ENCODE data around the gene WBP11. TPM values are rescaled to one million over a fixed set of nuclear protein-coding genes. Genes with fewer than 3 reads are reported as not detected.

WBP11 gene
- total and polyA plus RNA-seq, 2 of the 13 experiments (the other 11 are each of a cell fraction or from before 2014, with no cell fraction given) = 7.6 to 31.0 TPM

GRCh38 chr12:14770496-14771461 lies 32.5 kb downstream of the WBP11 start (continued):
- TF ChIP-seq ZNF431 (CRISPR knock-in tag; IDR thresholded peaks at IDR 0.05; ENCODE audit: borderline replicate concordance, low read depth) (0 out of 2 replicates have a peak, but pooled peaks have one; percentile 21), ZNF430 (CRISPR knock-in tag; IDR thresholded peaks at IDR 0.05) (peak; percentile 91), THAP11 (CRISPR knock-in tag; IDR thresholded peaks at IDR 0.05) (peak; percentile 73), ZNF263 (CRISPR knock-in tag; IDR thresholded peaks at IDR 0.05) (no peak), HMG20B (CRISPR knock-in tag; conservative IDR thresholded peaks at IDR 0.05) (no peak), ZNF496 (CRISPR knock-in tag; IDR thresholded peaks at IDR 0.05; ENCODE audit: insufficient replicate concordance) (no peak), PAF1 (CRISPR knock-in tag; IDR thresholded peaks at IDR 0.05) (no peak; the same call in 1 of the 2 replicates), ZNF619 (CRISPR knock-in tag; IDR thresholded peaks at IDR 0.05) (no peak), HOMEZ (CRISPR knock-in tag; IDR thresholded peaks at IDR 0.05; ENCODE audit: low read depth) (peak; percentile 73; the same call in 1 of the 2 replicates), JUNB (CRISPR knock-in tag; IDR thresholded peaks at IDR 0.05; ENCODE audit: borderline replicate concordance) (no peak)
